Calu3 (cell line): ENCODE results near the gene SH3RF3. TPM values are rescaled to one million over a fixed set of nuclear protein-coding genes. Genes with fewer than 3 reads are reported as not detected.

Experiments
- BruUV-seq: library from RNA; stranded (reverse); fragments of 400-500 nt; replicated peaks from 2 replicates; lab custom pipeline; 2021; lab: Mats Ljungman, UMichigan
- CTCF ChIA-PET: fragments of 300-600 bp; sonication (Branson Sonifier 250); formaldehyde crosslinking; loops from one replicate; lab custom pipeline; 2022; ENCODE audit warnings: antibody characterized with exemption; lab: Charles Lee
- DNase-seq: peaks from one replicate; pipeline ENCODE4 v3.0.0; 2022
- H3K27ac Mint-ChIP-seq: one replicate; pipeline ENCODE4 v1.8.0; 2022; ENCODE audit warnings: mixed read lengths; ENCODE audit not compliant: unreplicated experiment
- H3K27me3 Mint-ChIP-seq: one replicate; pipeline ENCODE4 v1.8.0; 2022; ENCODE audit warnings: mixed read lengths; ENCODE audit not compliant: unreplicated experiment
- H3K36me3 Mint-ChIP-seq: one replicate; pipeline ENCODE4 v1.8.0; 2022; ENCODE audit warnings: mild to moderate bottlenecking, moderate library complexity, mixed read lengths; ENCODE audit not compliant: insufficient read depth, unreplicated experiment
- H3K4me1 Mint-ChIP-seq: one replicate; pipeline ENCODE4 v1.8.0; 2022; ENCODE audit warnings: mild to moderate bottlenecking, low read depth, mixed read lengths; ENCODE audit not compliant: unreplicated experiment
- H3K4me3 Mint-ChIP-seq: one replicate; pipeline ENCODE4 v1.8.0; 2022; ENCODE audit warnings: mild to moderate bottlenecking, low read depth, moderate library complexity, mixed read lengths; ENCODE audit not compliant: unreplicated experiment
- H3K9me3 Mint-ChIP-seq: one replicate; pipeline ENCODE4 v1.8.0; 2022; ENCODE audit warnings: low read depth, mixed read lengths; ENCODE audit not compliant: unreplicated experiment
- CTCF ChIP-seq: fragments of 200-600 bp; IDR thresholded peaks from one replicate; pipeline ENCODE4 v1.8.0; 2022; ENCODE audit warnings: antibody characterized with exemption; ENCODE audit not compliant: unreplicated experiment
- intact Hi-C: fragments of 100-400 bp; cut with micrococcal nuclease; formaldehyde crosslinking; loops from one replicate; pipeline ENCODE4 v1.10.0; 2022; ENCODE audit not compliant: unreplicated experiment
- total RNA-seq: library from RNA; stranded (reverse); gene quantifications from 2 replicates; pipeline ENCODE4 v1.2.3, GENCODE V29; 2022

The SH3RF3 gene
- total RNA-seq, 1 experiment from 2014 or later: 0.17 TPM

DNA sequence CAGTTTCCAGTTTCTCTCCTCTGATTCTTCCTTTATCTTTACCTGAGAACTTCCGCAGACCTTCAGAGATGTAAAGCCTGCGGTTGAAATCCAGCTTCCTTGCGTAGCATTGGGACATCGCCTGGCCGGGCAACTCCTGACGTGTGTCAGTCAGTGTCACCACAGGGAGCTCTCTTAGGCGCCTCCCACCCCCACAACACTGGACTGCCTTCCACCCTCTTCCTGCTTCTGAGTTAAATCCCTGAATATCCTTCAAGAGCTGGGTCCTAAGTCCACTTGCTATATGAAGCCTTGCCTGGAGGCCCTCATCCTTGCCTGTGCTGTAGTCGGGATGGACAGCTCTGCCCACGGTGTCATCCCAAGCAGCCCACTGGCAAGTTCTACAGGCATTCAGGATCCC, 305.3 kb downstream of the SH3RF3 start:
- Mint-ChIP-seq H3K9me3 (no peaks in the 10 kb centered on the region), H3K36me3 (no peaks in the 10 kb centered on the region), H3K4me1 (no peaks in the 10 kb centered on the region), H3K27ac (no peak overlapping the region), H3K4me3 (no peak overlapping the region), H3K27me3 (peaks cover 71% of the 10 kb centered on the region)
- BruUV-seq: no TSS peak
- TF ChIP-seq CTCF: no peak
- CTCF ChIA-PET: no interaction called here
- no peak for DNase-seq
- intact Hi-C loops: no loop called here

- no peak overlapping the region for H3K4me3 Mint-ChIP-seq
- BruUV-seq: no TSS peak
- H3K27me3 Mint-ChIP-seq: peaks cover 71% of the 10 kb centered on the region
- intact Hi-C loops: no loop called here
- no peak overlapping the region for H3K27ac Mint-ChIP-seq
- CTCF ChIA-PET: interaction anchor here (1.4 kb wide), 1 partner anchor 21 kb away, joined by 3 read pairs; no protein-coding TSS in a partner anchor
- H3K4me1 Mint-ChIP-seq: no peaks in the 10 kb centered on the region
- DNase-seq: no peak
- H3K9me3 Mint-ChIP-seq: no peaks in the 10 kb centered on the region
- H3K36me3 Mint-ChIP-seq: no peaks in the 10 kb centered on the region
- TF ChIP-seq CTCF: no peak
These were observed 306.2 kb downstream of the SH3RF3 start for GRCh38 chr2:109435066-109435690.

- no peak for TF ChIP-seq CTCF
- peaks cover 71% of the 10 kb centered on the region for H3K27me3 Mint-ChIP-seq
- CTCF ChIA-PET: interaction anchor here (1.4 kb wide), 1 partner anchor 22 kb away, joined by 3 read pairs; no protein-coding TSS in a partner anchor
- DNase-seq: no peak
- H3K9me3 Mint-ChIP-seq: no peaks in the 10 kb centered on the region
- no peak overlapping the region for H3K27ac Mint-ChIP-seq
- no peaks in the 10 kb centered on the region for H3K36me3 Mint-ChIP-seq
- intact Hi-C loops: no loop called here
- BruUV-seq: no TSS peak
- H3K4me1 Mint-ChIP-seq: no peaks in the 10 kb centered on the region
- no peak overlapping the region for H3K4me3 Mint-ChIP-seq
These were observed 307.0 kb downstream of the SH3RF3 start for GRCh38 chr2:109435901-109436598.

DNA sequence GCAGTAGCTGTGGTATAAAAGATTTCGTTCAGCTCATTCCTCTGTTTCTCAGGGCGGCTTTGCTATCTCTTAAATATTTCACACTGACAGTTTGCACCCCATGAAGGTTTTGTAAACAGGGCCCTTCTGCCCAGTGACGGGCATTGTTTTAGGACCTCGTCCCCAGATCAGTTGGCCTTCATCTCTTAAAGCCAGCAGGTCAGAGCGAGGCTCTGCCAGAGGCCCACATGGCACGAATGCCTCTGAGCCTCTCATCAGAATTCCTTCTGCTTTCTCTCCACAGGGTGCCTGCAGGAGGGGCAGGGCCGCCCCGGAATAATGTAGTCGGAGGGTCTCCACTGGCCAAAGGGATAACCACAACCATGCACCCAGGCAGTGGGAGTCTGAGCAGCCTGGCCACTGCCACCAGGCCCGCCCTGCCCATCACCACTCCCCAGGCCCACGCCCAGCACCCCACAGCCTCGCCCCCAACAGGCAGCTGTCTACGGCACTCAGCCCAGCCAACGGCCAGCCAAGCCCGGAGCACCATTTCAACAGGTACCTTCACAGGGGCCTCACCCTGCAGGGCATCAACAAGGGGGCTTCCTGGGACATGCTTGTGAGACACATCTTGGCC, 307.7 kb downstream of the SH3RF3 start:
- no peak for DNase-seq
- H3K4me1 Mint-ChIP-seq: no peaks in the 10 kb centered on the region
- TF ChIP-seq CTCF: no peak
- no peaks in the 10 kb centered on the region for H3K36me3 Mint-ChIP-seq
- intact Hi-C loops: no loop called here
- no TSS peak for BruUV-seq
- CTCF ChIA-PET: interaction anchor here (1.4 kb wide), 1 partner anchor 22 kb away, joined by 3 read pairs; no protein-coding TSS in a partner anchor
- H3K27me3 Mint-ChIP-seq: peaks cover 71% of the 10 kb centered on the region
- peaks cover 5% of the 10 kb centered on the region for H3K9me3 Mint-ChIP-seq
- no peak overlapping the region for H3K4me3 Mint-ChIP-seq
- H3K27ac Mint-ChIP-seq: no peak overlapping the region
